Neural progenitor cell (in vitro differentiated cells): ENCODE measurements around the gene FIBP. TPM values are rescaled to one million over a fixed set of nuclear protein-coding genes. Genes with fewer than 3 reads are reported as not detected.

Experiments used
- DNase-seq: peaks from one replicate; pipeline ENCODE4 v3.0.0-alpha.2; 2016; ENCODE audit warnings: low spot score
- H2AFZ ChIP-seq: fragments of 200-600 bp; sonication (generic); replicated peaks from 2 replicates; pipeline ENCODE4 v1.6.1; 2016; ENCODE audit warnings: antibody characterized with exemption
- H3F3A ChIP-seq: fragments of 200-600 bp; sonication (generic); 2 replicates; pipeline ENCODE4 v1.6.1; 2016; ENCODE audit warnings: antibody characterized with exemption, low read depth
- H3K27ac ChIP-seq: fragments of 200-600 bp; sonication (generic); 2 replicates; pipeline ENCODE4 v1.5.1; 2016; ENCODE audit warnings: mild to moderate bottlenecking
- H3K27me3 ChIP-seq: fragments of 200-600 bp; sonication (generic); 2 replicates; pipeline ENCODE4 v1.6.1; 2016; ENCODE audit warnings: mild to moderate bottlenecking, moderate library complexity
- H3K36me3 ChIP-seq: fragments of 200-600 bp; sonication (generic); 2 replicates; pipeline ENCODE4 v1.5.1; 2016
- H3K4me1 ChIP-seq: fragments of 200-600 bp; sonication (generic); 2 replicates; pipeline ENCODE4 v1.6.1; 2016; ENCODE audit warnings: mixed run types
- H3K4me2 ChIP-seq: fragments of 200-600 bp; sonication (generic); 2 replicates; pipeline ENCODE4 v1.6.1; 2016
- H3K4me3 ChIP-seq: fragments of 200-600 bp; sonication (generic); 2 replicates; pipeline ENCODE4 v1.5.1; 2016
- H3K79me2 ChIP-seq: fragments of 200-600 bp; sonication (generic); 2 replicates; pipeline ENCODE4 v1.6.1; 2016; ENCODE audit warnings: low read depth
- H3K9ac ChIP-seq: fragments of 200-600 bp; sonication (generic); 2 replicates; pipeline ENCODE4 v1.6.1; 2016
- H3K9me3 ChIP-seq: fragments of 200-600 bp; sonication (generic); 2 replicates; pipeline ENCODE4 v1.5.1; 2016; ENCODE audit warnings: low read depth
- H4K20me1 ChIP-seq: fragments of 200-600 bp; sonication (generic); 2 replicates; pipeline ENCODE4 v1.6.1; 2016; ENCODE audit warnings: low read depth
- H3K27ac Mint-ChIP-seq: 3 replicates; pipeline ENCODE4 v1.8.0; 2021; ENCODE audit warnings: mixed read lengths
- H3K27me3 Mint-ChIP-seq: 2 replicates; pipeline ENCODE4 v1.8.0; 2022; ENCODE audit warnings: low read depth, mild to moderate bottlenecking, inconsistent platforms, moderate library complexity, mixed read lengths; ENCODE audit not compliant: insufficient read depth
- H3K36me3 Mint-ChIP-seq: 3 replicates; pipeline ENCODE4 v1.8.0; 2021; ENCODE audit warnings: mixed read lengths
- H3K4me1 Mint-ChIP-seq: 3 replicates; pipeline ENCODE4 v1.8.0; 2021; ENCODE audit warnings: mixed read lengths
- H3K4me3 Mint-ChIP-seq: 3 replicates; pipeline ENCODE4 v1.8.0; 2021; ENCODE audit warnings: mild to moderate bottlenecking, moderate library complexity, mixed read lengths
- H3K9me3 Mint-ChIP-seq: 3 replicates; pipeline ENCODE4 v1.8.0; 2020; ENCODE audit warnings: mixed read lengths
- CTCF ChIP-seq: fragments of 200-600 bp; sonication (generic); IDR thresholded peaks from 2 replicates; pipeline ENCODE4 v1.5.1; 2017; ENCODE audit warnings: antibody characterized with exemption, mild to moderate bottlenecking
- EZH2 ChIP-seq: fragments of 200-600 bp; sonication (generic); IDR thresholded peaks from 2 replicates; pipeline ENCODE4 v1.6.1; 2017; ENCODE audit warnings: antibody characterized with exemption, mild to moderate bottlenecking, moderate library complexity
- EZH2phosphoT487 ChIP-seq: fragments of 200-600 bp; sonication (generic); IDR thresholded peaks from 2 replicates; pipeline ENCODE4 v1.6.1; 2017; ENCODE audit warnings: antibody characterized with exemption
- total RNA-seq: library from RNA; depleted of rRNA; stranded (reverse); fragments of >200 nt; gene quantifications from 2 replicates; pipeline ENCODE4 v1.2.3, GENCODE V29; 2015; ENCODE audit warnings: low replicate concordance

Gene FIBP
- total RNA-seq, 1 donor from 2014 or later, result 92.1 TPM

- peaks cover 10% of the 10 kb centered on the region for H3K36me3 Mint-ChIP-seq
- peak; percentile 0 for DNase-seq
- no peaks in the 10 kb centered on the region for H3K9me3 ChIP-seq
- H3K9ac ChIP-seq, result no peak overlapping the region
- H3K4me1 Mint-ChIP-seq, result peaks cover 29% of the 10 kb centered on the region
- no peak overlapping the region for H2AFZ ChIP-seq
- H3K79me2 ChIP-seq, result peaks cover 16% of the 10 kb centered on the region
- H3K27ac Mint-ChIP-seq, result no peak overlapping the region
- H3K36me3 ChIP-seq, result no peaks in the 10 kb centered on the region
- H3K4me3 ChIP-seq, result no peak overlapping the region
- H4K20me1 ChIP-seq, result peaks cover 19% of the 10 kb centered on the region
- peaks cover 6% of the 10 kb centered on the region for H3K4me1 ChIP-seq
- no peak overlapping the region for H3K27ac ChIP-seq
- peak overlapping the region; percentile 30 for H3K4me3 Mint-ChIP-seq
- H3K4me2 ChIP-seq, result no peak overlapping the region
- TF ChIP-seq CTCF, result no peak
- TF ChIP-seq EZH2, result no peak
- no peak for TF ChIP-seq EZH2phosphoT487
- no peaks in the 10 kb centered on the region for H3K27me3 ChIP-seq
- H3F3A ChIP-seq, result peaks cover 32% of the 10 kb centered on the region
- H3K9me3 Mint-ChIP-seq, result no peaks in the 10 kb centered on the region
- peaks cover 21% of the 10 kb centered on the region for H3K27me3 Mint-ChIP-seq
Observed at GRCh38 chr11:65864706-65865471, 23.4 kb downstream of the FIBP start.

- DNase-seq, result peak; percentile 0
- H3K27me3 ChIP-seq, result no peaks in the 10 kb centered on the region
- Mint-ChIP-seq H3K27me3 (peaks cover 21% of the 10 kb centered on the region), H3K27ac (no peak overlapping the region), H3K4me1 (peaks cover 32% of the 10 kb centered on the region), H3K9me3 (no peaks in the 10 kb centered on the region), H3K36me3 (peaks cover 10% of the 10 kb centered on the region), H3K4me3 (no peak overlapping the region)
- H3K4me2 ChIP-seq, result no peak overlapping the region
- peaks cover 6% of the 10 kb centered on the region for H3K4me1 ChIP-seq
- no peak overlapping the region for H3K9ac ChIP-seq
- H3K27ac ChIP-seq, result no peak overlapping the region
- H3K79me2 ChIP-seq, result peaks cover 16% of the 10 kb centered on the region
- H3K4me3 ChIP-seq, result no peak overlapping the region
- no peak overlapping the region for H2AFZ ChIP-seq
- peaks cover 19% of the 10 kb centered on the region for H4K20me1 ChIP-seq
- no peak for TF ChIP-seq CTCF
- no peak for TF ChIP-seq EZH2phosphoT487
- TF ChIP-seq EZH2, result no peak
- no peaks in the 10 kb centered on the region for H3K9me3 ChIP-seq
- peaks cover 37% of the 10 kb centered on the region for H3F3A ChIP-seq
- no peaks in the 10 kb centered on the region for H3K36me3 ChIP-seq
Observed at GRCh38 chr11:65863889-65864705, 24.2 kb downstream of the FIBP start.

GRCh38 chr11:65862941-65863888, 25.1 kb downstream of the FIBP start:
- Mint-ChIP-seq H3K27ac (no peak overlapping the region), H3K9me3 (no peaks in the 10 kb centered on the region), H3K4me1 (peaks cover 34% of the 10 kb centered on the region), H3K4me3 (peak overlapping the region; percentile 63), H3K27me3 (peaks cover 18% of the 10 kb centered on the region), H3K36me3 (peaks cover 10% of the 10 kb centered on the region)
- Histone ChIP-seq H3K9me3 (no peaks in the 10 kb centered on the region), H3K27me3 (no peaks in the 10 kb centered on the region), H3K4me1 (peaks cover 6% of the 10 kb centered on the region), H3F3A (peaks cover 45% of the 10 kb centered on the region), H4K20me1 (peaks cover 19% of the 10 kb centered on the region), H3K27ac (no peak overlapping the region), H3K9ac (no peak overlapping the region), H2AFZ (no peak overlapping the region), H3K36me3 (no peaks in the 10 kb centered on the region), H3K4me3 (no peak overlapping the region), H3K79me2 (peaks cover 16% of the 10 kb centered on the region), H3K4me2 (no peak overlapping the region)
- TF ChIP-seq CTCF, result no peak
- TF ChIP-seq EZH2phosphoT487, result no peak
- no peak for TF ChIP-seq EZH2
- peak; percentile 1 for DNase-seq
